Neuronal stem cell (in vitro differentiated cells): ENCODE data around the gene TMEM175.

ENCODE experiments used
- DNase-seq: peaks from one replicate; pipeline ENCODE4 v3.0.0-alpha.2; 2013; ENCODE audit warnings: low spot score
- H2AFZ ChIP-seq: one replicate; pipeline ENCODE4 v1.6.1; 2013; ENCODE audit warnings: mild to moderate bottlenecking, low read length, inconsistent platforms
- H2AK5ac ChIP-seq: 2 replicates; pipeline ENCODE4 v1.6.1; 2013; ENCODE audit warnings: low read depth, mild to moderate bottlenecking, inconsistent platforms, low read length, moderate library complexity, mixed read lengths
- H2BK120ac ChIP-seq: 2 replicates; pipeline ENCODE4 v1.6.1; 2013; ENCODE audit warnings: low read depth, mild to moderate bottlenecking, inconsistent platforms, low read length, moderate library complexity, mixed read lengths
- H2BK12ac ChIP-seq: one replicate; pipeline ENCODE4 v1.6.1; 2013; ENCODE audit warnings: low read length, inconsistent platforms
- H2BK15ac ChIP-seq: 2 replicates; pipeline ENCODE4 v1.6.1; 2013; ENCODE audit warnings: mild to moderate bottlenecking, low read length, inconsistent platforms, mixed read lengths
- H2BK5ac ChIP-seq: one replicate; pipeline ENCODE4 v1.6.1; 2013; ENCODE audit warnings: inconsistent platforms, mild to moderate bottlenecking, low read length, moderate library complexity
- H3K14ac ChIP-seq: one replicate; pipeline ENCODE4 v1.6.1; 2013; ENCODE audit warnings: low read length, inconsistent platforms
- H3K18ac ChIP-seq: 2 replicates; pipeline ENCODE4 v1.6.1; 2013; ENCODE audit warnings: low read length, inconsistent platforms
- H3K23ac ChIP-seq: 2 replicates; pipeline ENCODE4 v1.6.1; 2013; ENCODE audit warnings: low read depth, mild to moderate bottlenecking, mixed read lengths, low read length, inconsistent platforms; ENCODE audit not compliant: poor library complexity
- H3K27ac ChIP-seq: replicated peaks from 3 replicates; pipeline ENCODE4 v1.5.1; 2013; ENCODE audit warnings: low read length, inconsistent platforms
- H3K27me3 ChIP-seq, 3 experiments: 2 replicates each; pipeline ENCODE4 v1.6.1; 2013; ENCODE audit warnings: low read length in 3 of 3, mild to moderate bottlenecking in 2 of 3, inconsistent platforms in 1 of 3, low read depth in 1 of 3, mixed read lengths in 1 of 3, moderate library complexity in 1 of 3; ENCODE audit not compliant: control insufficient read depth in 3 of 3, insufficient read depth in 3 of 3
- H3K36me3 ChIP-seq, 2 donors: replicated peaks in 1 of 2; 2 replicates each; pipeline ENCODE4 v1.6.1; 2013; ENCODE audit warnings: low read length in 2 of 2; ENCODE audit not compliant: control insufficient read depth in 2 of 2, insufficient read depth in 2 of 2
- H3K4ac ChIP-seq: 2 replicates; pipeline ENCODE4 v1.6.1; 2013; ENCODE audit warnings: inconsistent platforms, mild to moderate bottlenecking, low read length, moderate library complexity
- H3K4me1 ChIP-seq, 2 donors: 1 replicate in 1 of 2; 2 replicates in 1 of 2; pipeline ENCODE4 v1.6.1; 2013; ENCODE audit warnings: low read length in 2 of 2, low read depth in 1 of 2; ENCODE audit not compliant: control insufficient read depth in 2 of 2, insufficient read depth in 1 of 2
- H3K4me2 ChIP-seq: one replicate; pipeline ENCODE4 v1.6.1; 2013; ENCODE audit warnings: mild to moderate bottlenecking, low read length, inconsistent platforms; ENCODE audit not compliant: insufficient read depth, poor library complexity, severe bottlenecking
- H3K4me3 ChIP-seq, 2 donors: 2 replicates each; pipeline ENCODE4 v1.5.1; 2013; ENCODE audit warnings: low read length in 2 of 2, mild to moderate bottlenecking in 2 of 2, inconsistent platforms in 1 of 2, moderate library complexity in 1 of 2
- H3K79me1 ChIP-seq: one replicate; pipeline ENCODE4 v1.6.1; 2013; ENCODE audit warnings: low read depth, mild to moderate bottlenecking, inconsistent platforms, low read length, moderate library complexity
- H3K9ac ChIP-seq: one replicate; pipeline ENCODE4 v1.6.1; 2013; ENCODE audit warnings: mild to moderate bottlenecking, low read depth, low read length, inconsistent platforms; ENCODE audit not compliant: poor library complexity
- H3K9me3 ChIP-seq, 2 donors: replicated peaks in 1 of 2; 2 replicates each; pipeline versions ENCODE3 to v1.6.1; 2013; ENCODE audit warnings: low read length in 2 of 2, mild to moderate bottlenecking in 2 of 2, inconsistent platforms in 1 of 2, low read depth in 1 of 2, mixed read lengths in 1 of 2, moderate library complexity in 1 of 2; ENCODE audit not compliant: control insufficient read depth in 2 of 2, insufficient read depth in 1 of 2
- H4K8ac ChIP-seq: one replicate; pipeline ENCODE4 v1.6.1; 2013; ENCODE audit warnings: low read depth, mild to moderate bottlenecking, inconsistent platforms, low read length, moderate library complexity
- H4K91ac ChIP-seq: one replicate; pipeline ENCODE4 v1.6.1; 2013; ENCODE audit warnings: low read length, low read depth, mild to moderate bottlenecking, inconsistent platforms; ENCODE audit not compliant: poor library complexity
- WGBS, 2 donors: extraction: QIAGEN DNeasy Blood & Tissue Kit; methylation state at CpG; one replicate each; pipeline ENCODE4 v1.1.7; 2013; ENCODE audit warnings: missing lambda C conversion rate in 2 of 2, mixed read lengths in 1 of 2; ENCODE audit not compliant: insufficient read length in 2 of 2, insufficient replicate concordance in 1 of 2; ENCODE audit errors: extremely low coverage in 2 of 2; 5-methylcytosine and 5-hydroxymethylcytosine counted together

TMEM175 gene

DNA sequence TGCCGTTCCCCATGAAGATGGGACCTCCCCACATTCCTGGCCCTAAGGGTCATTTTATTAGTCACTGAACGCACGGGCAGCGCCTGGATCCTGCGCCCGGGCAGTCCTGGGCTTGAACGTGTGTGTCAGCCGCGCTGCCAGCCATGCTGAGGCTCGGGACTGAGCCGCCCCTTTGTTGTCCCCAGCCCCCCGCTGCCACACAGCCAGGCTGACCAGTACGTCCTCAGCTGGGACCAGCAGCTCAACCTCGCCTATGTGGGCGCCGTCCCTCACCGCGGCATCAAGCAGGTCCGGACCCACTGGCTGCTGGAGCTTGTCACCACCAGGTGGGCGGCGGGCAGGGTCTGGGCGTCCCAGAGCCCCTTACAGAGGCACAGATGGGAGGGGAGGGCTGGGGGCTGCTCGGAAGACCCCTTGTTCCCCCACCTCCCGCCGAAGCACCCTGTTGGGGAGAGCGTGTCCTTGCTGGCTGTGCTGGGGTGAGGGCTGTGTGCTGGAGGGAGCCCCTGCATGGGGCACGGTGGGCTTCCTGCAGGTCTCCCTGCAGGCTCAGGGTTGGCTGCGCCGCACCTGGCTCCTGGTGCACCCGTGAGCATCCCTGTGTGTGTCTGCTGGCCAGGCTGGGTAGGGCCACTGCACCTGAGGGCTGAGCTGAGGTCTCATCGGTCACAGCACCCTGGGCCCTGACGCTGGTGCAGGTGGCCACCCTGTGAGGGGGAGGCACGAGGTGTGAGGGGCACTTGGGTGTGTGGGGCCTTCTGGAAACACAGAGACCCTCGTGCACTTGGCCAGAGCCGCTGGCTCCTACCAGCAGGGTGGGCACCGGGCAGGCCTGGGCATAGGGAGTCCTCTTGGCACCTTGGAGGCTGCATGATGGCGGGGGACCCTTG, 55.6 kb downstream of the TMEM175 start:
- Histone ChIP-seq H3K18ac (peak overlapping the region; percentile 85), H4K8ac (no peak overlapping the region), H2BK12ac (peak overlapping the region; percentile 58), H3K23ac (peak overlapping the region; percentile 91), H3K79me1 (peaks cover 8% of the 10 kb centered on the region), H2AFZ (peak overlapping the region; percentile 93), H3K9me3 (no peaks in the 10 kb centered on the region), H3K4me2 (peak overlapping the region; percentile 68), H3K4ac (peak overlapping the region; percentile 66), H3K4me3 (peak overlapping the region; percentile 54 to 86), H3K27me3 (peaks cover 0 to 48% (median 4%) of the 10 kb centered on the region in 3 experiments), H3K9ac (peak overlapping the region; percentile 12), H3K27ac (no peak overlapping the region), H2BK120ac (peak overlapping the region; percentile 72), H3K36me3 (peaks cover 0 to 1% of the 10 kb centered on the region in 2 donors), H2BK15ac (peak overlapping the region; percentile 92), H3K14ac (peak overlapping the region; percentile 82), H2BK5ac (no peak overlapping the region), H4K91ac (no peak overlapping the region), H2AK5ac (peak overlapping the region; percentile 96), H3K4me1 (peaks cover 3 to 15% of the 10 kb centered on the region in 2 donors)
- no peak for DNase-seq
- WGBS, 2 donors: no CpG with 5 or more reads among the region's 37 CpGs

DNA sequence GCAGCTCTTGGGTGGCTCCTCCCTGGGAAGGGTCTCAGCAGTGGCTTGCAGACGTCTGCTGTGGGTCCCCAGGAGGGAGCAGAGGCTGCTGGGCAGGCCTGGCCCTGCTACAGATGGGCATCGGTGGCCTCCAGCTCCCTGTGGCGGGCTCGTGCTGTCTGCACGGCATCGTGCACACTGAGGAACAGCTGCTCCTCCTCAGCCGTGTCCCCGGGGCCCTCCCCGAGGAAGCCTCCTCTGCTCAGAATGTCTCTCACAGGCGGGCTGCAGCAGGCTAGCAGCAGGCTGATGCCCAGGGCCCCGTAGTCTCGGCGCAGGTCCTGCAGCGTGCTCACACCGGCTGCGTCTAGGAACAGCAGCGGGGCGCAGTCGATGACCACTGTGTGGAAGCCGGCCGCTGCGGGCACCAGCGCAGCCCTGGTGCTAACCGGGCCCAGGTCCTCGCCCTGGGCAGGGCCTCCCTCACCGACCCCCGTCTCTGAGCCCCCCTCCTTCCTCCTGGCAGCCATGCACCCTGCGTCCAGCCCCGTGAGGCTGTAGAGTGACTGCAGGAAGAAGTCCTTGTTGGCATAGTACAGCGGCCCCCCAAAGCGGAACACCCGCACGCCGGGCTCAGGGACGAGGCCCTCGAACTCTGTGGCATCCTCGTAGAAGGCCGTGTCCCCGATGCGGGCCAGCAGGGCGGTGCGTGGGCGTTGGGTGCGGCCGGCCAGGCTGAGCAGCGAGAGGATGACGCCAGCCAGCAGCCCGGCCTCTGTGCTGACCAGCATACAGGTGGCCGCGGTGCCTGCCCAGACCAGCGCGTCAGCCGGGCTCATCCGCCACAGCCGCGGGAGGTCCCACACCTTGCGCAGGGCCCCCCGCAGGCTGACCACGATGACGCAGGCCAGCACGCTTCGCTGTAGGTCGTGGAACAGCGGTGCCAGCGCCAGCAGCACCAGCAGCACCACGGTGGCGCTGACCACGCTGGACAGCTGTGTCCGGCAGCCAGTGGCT, 56.8 kb downstream of the TMEM175 start:
- Histone ChIP-seq H2BK15ac (peak overlapping the region; percentile 26), H4K91ac (no peak overlapping the region), H2AK5ac (peak overlapping the region; percentile 10), H2BK120ac (no peak overlapping the region), H2AFZ (no peak overlapping the region), H3K4me1 (peaks cover 3 to 19% of the 10 kb centered on the region in 2 donors), H4K8ac (peak overlapping the region; percentile 43), H3K23ac (peak overlapping the region; percentile 91), H3K27me3 (peaks cover 0 to 40% (median 4%) of the 10 kb centered on the region in 3 experiments), H3K4me3 (no peak overlapping the region), H3K27ac (no peak overlapping the region), H2BK5ac (no peak overlapping the region), H3K9ac (peak overlapping the region; percentile 4), H3K4ac (no peak overlapping the region), H3K14ac (no peak overlapping the region), H2BK12ac (no peak overlapping the region), H3K36me3 (peaks cover 0 to 1% of the 10 kb centered on the region in 2 donors), H3K79me1 (peaks cover 8% of the 10 kb centered on the region), H3K4me2 (no peak overlapping the region), H3K9me3 (no peaks in the 10 kb centered on the region), H3K18ac (no peak overlapping the region)
- DNase-seq: no peak
- WGBS, 2 donors: no CpG with 5 or more reads among the region's 69 CpGs

DNA sequence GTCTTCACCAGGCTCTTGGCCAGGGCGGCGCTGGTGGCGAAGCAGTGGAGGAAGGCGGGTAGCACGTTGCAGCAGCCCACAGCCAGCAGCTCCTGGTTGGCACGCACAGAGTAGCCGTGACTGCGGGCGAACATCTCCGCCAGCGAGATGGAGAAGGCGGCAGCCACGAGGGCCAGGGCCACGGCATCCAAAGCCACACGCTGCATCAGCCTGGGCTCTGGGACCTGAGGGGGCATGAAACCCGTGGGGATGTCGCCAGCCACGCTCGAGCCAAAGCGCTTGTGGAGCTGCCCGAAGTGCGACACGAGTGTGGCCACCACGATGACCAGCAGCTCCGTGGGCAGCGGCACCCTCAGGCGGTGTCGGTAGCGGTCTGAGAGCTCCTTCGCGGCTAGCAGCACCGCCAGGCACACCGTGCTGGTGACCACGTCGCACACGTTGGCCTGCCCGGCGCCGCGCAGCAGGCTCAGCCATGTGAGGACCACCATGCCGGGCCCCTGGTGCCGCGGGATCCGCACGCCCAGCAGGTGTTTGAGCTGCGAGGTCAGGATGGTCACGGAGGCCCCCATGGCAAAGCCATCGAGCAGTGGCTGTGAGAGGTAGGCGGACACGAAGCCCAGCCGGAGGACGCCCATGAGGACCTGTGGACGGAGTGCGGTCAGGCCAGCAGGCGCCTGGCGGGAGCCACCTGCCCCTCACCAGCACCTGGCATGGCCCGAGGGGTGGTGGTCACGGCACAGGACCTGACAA, 57.6 kb downstream of the TMEM175 start:
- Histone ChIP-seq H3K4ac (no peak overlapping the region), H2BK120ac (no peak overlapping the region), H3K18ac (no peak overlapping the region), H3K9ac (no peak overlapping the region), H3K79me1 (peaks cover 8% of the 10 kb centered on the region), H3K14ac (no peak overlapping the region), H4K91ac (no peak overlapping the region), H3K4me2 (no peak overlapping the region), H3K23ac (peak overlapping the region; percentile 91), H2AK5ac (no peak overlapping the region), H3K9me3 (no peaks in the 10 kb centered on the region), H2AFZ (no peak overlapping the region), H2BK15ac (no peak overlapping the region), H3K4me1 (peaks cover 3 to 19% of the 10 kb centered on the region in 2 donors), H3K27me3 (peaks cover 0 to 32% (median 4%) of the 10 kb centered on the region in 3 experiments), H3K4me3 (no peak overlapping the region), H3K27ac (no peak overlapping the region), H3K36me3 (peaks cover 0 to 1% of the 10 kb centered on the region in 2 donors), H2BK5ac (no peak overlapping the region), H2BK12ac (no peak overlapping the region), H4K8ac (no peak overlapping the region)
- no CpG with 5 or more reads among the region's 58 CpGs for WGBS, 2 donors
- no peak for DNase-seq
